Coronary artery (tissue), 2 donors: Measurements from ENCODE around the gene SAMD14.

Experiments used
- DNase-seq: peaks from one replicate; pipeline ENCODE4 v3.0.0-alpha.2; 2017; ENCODE audit warnings: low spot score
- H3K27ac ChIP-seq, 2 donors: fragments of 200-600 bp; sonication (generic); one replicate each; pipeline ENCODE4 v1.5.1; 2016 to 2019
- H3K4me3 ChIP-seq: fragments of 200-600 bp; sonication (generic); 2 replicates; pipeline ENCODE4 v1.5.1; 2016; ENCODE audit warnings: mild to moderate bottlenecking, moderate library complexity
- TF ChIP-seq, protein P1 (sequence below): fragments of 200-600 bp; sonication (generic); IDR thresholded peaks from one replicate; pipeline ENCODE4 v1.5.1; 2019; ENCODE audit warnings: antibody characterized with exemption

SAMD14 gene

GRCh38 chr17:50173335-50173941, 43.5 kb upstream of the SAMD14 start:
- DNase-seq = no peak
- Histone ChIP-seq H3K4me3 (no peak overlapping the region), H3K27ac (peak overlapping the region; percentile 93 to 95)
- TF ChIP-seq, protein P1, sequence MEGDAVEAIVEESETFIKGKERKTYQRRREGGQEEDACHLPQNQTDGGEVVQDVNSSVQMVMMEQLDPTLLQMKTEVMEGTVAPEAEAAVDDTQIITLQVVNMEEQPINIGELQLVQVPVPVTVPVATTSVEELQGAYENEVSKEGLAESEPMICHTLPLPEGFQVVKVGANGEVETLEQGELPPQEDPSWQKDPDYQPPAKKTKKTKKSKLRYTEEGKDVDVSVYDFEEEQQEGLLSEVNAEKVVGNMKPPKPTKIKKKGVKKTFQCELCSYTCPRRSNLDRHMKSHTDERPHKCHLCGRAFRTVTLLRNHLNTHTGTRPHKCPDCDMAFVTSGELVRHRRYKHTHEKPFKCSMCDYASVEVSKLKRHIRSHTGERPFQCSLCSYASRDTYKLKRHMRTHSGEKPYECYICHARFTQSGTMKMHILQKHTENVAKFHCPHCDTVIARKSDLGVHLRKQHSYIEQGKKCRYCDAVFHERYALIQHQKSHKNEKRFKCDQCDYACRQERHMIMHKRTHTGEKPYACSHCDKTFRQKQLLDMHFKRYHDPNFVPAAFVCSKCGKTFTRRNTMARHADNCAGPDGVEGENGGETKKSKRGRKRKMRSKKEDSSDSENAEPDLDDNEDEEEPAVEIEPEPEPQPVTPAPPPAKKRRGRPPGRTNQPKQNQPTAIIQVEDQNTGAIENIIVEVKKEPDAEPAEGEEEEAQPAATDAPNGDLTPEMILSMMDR = no peak

DNA sequence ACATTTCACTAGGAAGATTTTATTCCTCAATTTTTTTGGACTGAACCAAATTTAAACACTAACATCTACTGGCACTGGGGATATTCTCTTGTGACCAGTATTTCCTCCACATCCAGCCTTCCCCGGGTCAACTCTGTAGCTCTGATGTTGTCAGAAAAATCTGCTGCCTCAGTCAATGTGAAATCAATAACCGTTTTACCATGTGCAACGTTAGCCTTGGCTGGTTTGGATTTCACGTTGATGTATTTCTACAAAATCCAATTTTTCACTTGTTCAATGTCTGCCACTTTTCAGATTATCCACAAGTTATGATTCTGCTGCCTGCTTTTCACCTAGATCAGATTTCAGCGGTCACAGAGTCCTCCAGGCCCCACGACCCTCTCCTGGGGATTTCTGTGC, 43.0 kb upstream of the SAMD14 start:
- TF ChIP-seq, protein P1 = no peak
- Histone ChIP-seq H3K27ac (peak overlapping the region; percentile 93 to 95), H3K4me3 (no peak overlapping the region)
- DNase-seq = no peak

- TF ChIP-seq, protein P1 = no peak
- DNase-seq = no peak
- Histone ChIP-seq H3K27ac (peak overlapping the region; percentile 93 to 95), H3K4me3 (no peak overlapping the region)
Measured at GRCh38 chr17:50172130-50172529, 42.2 kb upstream of the SAMD14 start.

- peak overlapping the region; percentile 93 to 95 for H3K27ac ChIP-seq
- no peak for DNase-seq
- no peak overlapping the region for H3K4me3 ChIP-seq
- TF ChIP-seq, protein P1 = no peak
Measured at GRCh38 chr17:50171371-50172071, 41.6 kb upstream of the SAMD14 start.

- Histone ChIP-seq H3K27ac (peak overlapping the region in 1 of 2 donors; percentile 96), H3K4me3 (no peak overlapping the region)
- no peak for DNase-seq
- TF ChIP-seq, protein P1 = no peak
Measured at GRCh38 chr17:50170662-50171370, 40.9 kb upstream of the SAMD14 start.

GRCh38 chr17:50169881-50170459, 40.0 kb upstream of the SAMD14 start:
- peak overlapping the region in 1 of 2 donors; percentile 96 for H3K27ac ChIP-seq
- TF ChIP-seq, protein P1 = no peak
- DNase-seq = no peak
- H3K4me3 ChIP-seq = no peak overlapping the region
